ENCODE measurements around the gene FAM186B.

Gene FAM186B

GRCh38 chr12:49588721-49589516, 16.5 kb downstream of the FAM186B start:
- Mint-ChIP-seq H3K9me3 (peaks cover 24% of the 10 kb centered on the region), H3K27me3 (ENCODE audit: low read depth, poor library complexity) (peaks cover 3% of the 10 kb centered on the region), H3K4me3 (no peak overlapping the region), H3K36me3 (ENCODE audit: low read depth) (peaks cover 59% of the 10 kb centered on the region), H3K4me1 (peaks cover 11% of the 10 kb centered on the region), H3K27ac (no peak overlapping the region)
- no peak for TF ChIP-seq CTCF (IDR thresholded peaks at IDR 0.05)
- no peak for DNase-seq

- no peak for TF ChIP-seq CTCF (IDR thresholded peaks at IDR 0.05)
- H3K27me3 Mint-ChIP-seq (ENCODE audit: low read depth, poor library complexity), result peaks cover 3% of the 10 kb centered on the region
- no peak overlapping the region for H3K27ac Mint-ChIP-seq
- peaks cover 14% of the 10 kb centered on the region for H3K4me1 Mint-ChIP-seq
- no peak for DNase-seq
- peaks cover 54% of the 10 kb centered on the region for H3K36me3 Mint-ChIP-seq (ENCODE audit: low read depth)
- no peak overlapping the region for H3K4me3 Mint-ChIP-seq
- peaks cover 24% of the 10 kb centered on the region for H3K9me3 Mint-ChIP-seq
These were observed 17.2 kb downstream of the FAM186B start for GRCh38 chr12:49588281-49588680.

- Mint-ChIP-seq H3K36me3 (ENCODE audit: low read depth) (peaks cover 45% of the 10 kb centered on the region), H3K9me3 (peaks cover 19% of the 10 kb centered on the region), H3K4me1 (peaks cover 19% of the 10 kb centered on the region), H3K27ac (no peak overlapping the region), H3K4me3 (no peak overlapping the region), H3K27me3 (ENCODE audit: low read depth, poor library complexity) (peaks cover 3% of the 10 kb centered on the region)
- DNase-seq, result no peak
- no peak for TF ChIP-seq CTCF (IDR thresholded peaks at IDR 0.05)
These were observed 18.1 kb downstream of the FAM186B start for GRCh38 chr12:49587174-49587908.

GRCh38 chr12:49585477-49586459, 19.7 kb downstream of the FAM186B start:
- DNase-seq, result no peak
- H3K27me3 Mint-ChIP-seq (ENCODE audit: low read depth, poor library complexity), result peaks cover 3% of the 10 kb centered on the region
- H3K9me3 Mint-ChIP-seq, result peaks cover 7% of the 10 kb centered on the region
- peaks cover 32% of the 10 kb centered on the region for H3K36me3 Mint-ChIP-seq (ENCODE audit: low read depth)
- no peak for TF ChIP-seq CTCF (IDR thresholded peaks at IDR 0.05)
- H3K4me3 Mint-ChIP-seq, result no peak overlapping the region
- peaks cover 35% of the 10 kb centered on the region for H3K4me1 Mint-ChIP-seq
- H3K27ac Mint-ChIP-seq, result no peak overlapping the region

GRCh38 chr12:49584591-49584990, 20.8 kb downstream of the FAM186B start:
- no peak for TF ChIP-seq CTCF (IDR thresholded peaks at IDR 0.05)
- Mint-ChIP-seq H3K4me3 (peak overlapping the region; percentile 11), H3K36me3 (ENCODE audit: low read depth) (peaks cover 24% of the 10 kb centered on the region), H3K27ac (peak overlapping the region; percentile 70), H3K27me3 (ENCODE audit: low read depth, poor library complexity) (peaks cover 3% of the 10 kb centered on the region), H3K4me1 (peaks cover 47% of the 10 kb centered on the region), H3K9me3 (no peaks in the 10 kb centered on the region)
- no peak for DNase-seq
